Posterior cingulate gyrus (tissue), 11 donors: ENCODE measurements around the gene FGF14.
"Not testable (repeated sequence)": the region's sequence is repeated elsewhere in the genome, so short reads cannot be mapped to it uniquely, and the experiment has no call there.

ENCODE experiments used
- DNase-seq, 10 donors: peaks; one replicate each; pipeline versions ENCODE4 v3.0.0 to v3.0.0-alpha.2; 2020 to 2021; ENCODE audit warnings: mixed read lengths in 3 of 10
- intact Hi-C: fragments of 100-400 bp; cut with DNase I; formaldehyde crosslinking; loops from one replicate; pipeline ENCODE4 v1.15.1; 2023

The FGF14 gene

DNA sequence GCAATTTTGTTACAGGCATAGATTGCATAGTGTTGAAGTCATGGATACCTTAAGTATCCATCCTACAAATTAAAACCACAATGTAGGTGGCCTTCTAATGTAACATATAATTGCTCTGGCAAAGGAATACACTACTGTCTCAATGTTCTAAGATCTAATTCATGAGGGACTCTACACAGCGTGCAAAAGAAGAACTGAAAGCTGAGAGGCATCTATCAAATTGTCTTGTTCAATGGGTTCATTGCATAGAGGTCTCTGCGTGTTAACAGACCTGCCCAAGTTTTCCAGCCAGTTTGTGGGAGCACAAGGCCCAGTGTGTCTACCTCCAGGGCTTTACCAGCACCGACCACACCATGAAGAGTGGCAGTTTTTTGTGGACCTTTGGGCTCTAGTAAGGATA lies 498.0 kb downstream of the FGF14 start:
- intact Hi-C loops, result no loop called here
- DNase-seq, result no peak

DNA sequence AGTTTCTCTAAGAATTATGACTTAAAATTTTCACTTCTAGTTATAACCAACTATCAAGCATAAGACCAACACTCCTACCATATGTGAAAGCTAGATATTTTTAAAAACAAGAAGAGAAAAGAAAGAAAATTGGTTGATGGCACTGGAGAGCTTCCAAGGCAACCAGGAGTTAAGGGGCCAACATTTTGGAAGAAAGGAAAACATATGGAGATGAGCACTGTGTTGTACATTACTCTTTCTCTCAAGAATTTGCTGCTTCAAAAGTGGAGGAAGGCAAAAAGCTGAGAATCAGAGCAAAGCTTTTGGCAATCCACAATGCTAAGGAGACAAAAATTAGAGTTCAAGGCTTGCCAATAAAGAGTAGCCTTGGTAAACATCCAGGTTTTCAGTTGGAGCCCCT lies 503.2 kb downstream of the FGF14 start:
- no peak for DNase-seq
- intact Hi-C loops, result no loop called here

DNA sequence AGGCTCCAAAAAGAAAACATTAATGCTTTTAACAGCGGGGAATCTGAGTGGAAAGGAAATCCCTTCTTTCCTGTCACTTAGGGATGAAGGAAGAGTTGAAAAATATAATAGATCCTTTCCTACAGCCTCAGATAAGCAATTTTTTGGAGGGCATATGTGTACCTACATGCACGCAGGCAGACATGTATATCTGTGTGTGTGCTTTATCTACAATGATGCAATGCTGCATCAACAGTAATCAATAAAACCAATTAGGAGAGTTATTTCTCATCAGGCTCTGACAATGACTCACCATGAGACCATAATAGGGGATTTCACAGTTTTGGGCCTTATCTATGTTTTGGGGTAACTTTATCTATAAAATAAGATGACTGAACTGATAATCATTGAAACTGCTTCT lies 505.3 kb downstream of the FGF14 start:
- no peak for DNase-seq
- intact Hi-C loops, result no loop called here

DNA sequence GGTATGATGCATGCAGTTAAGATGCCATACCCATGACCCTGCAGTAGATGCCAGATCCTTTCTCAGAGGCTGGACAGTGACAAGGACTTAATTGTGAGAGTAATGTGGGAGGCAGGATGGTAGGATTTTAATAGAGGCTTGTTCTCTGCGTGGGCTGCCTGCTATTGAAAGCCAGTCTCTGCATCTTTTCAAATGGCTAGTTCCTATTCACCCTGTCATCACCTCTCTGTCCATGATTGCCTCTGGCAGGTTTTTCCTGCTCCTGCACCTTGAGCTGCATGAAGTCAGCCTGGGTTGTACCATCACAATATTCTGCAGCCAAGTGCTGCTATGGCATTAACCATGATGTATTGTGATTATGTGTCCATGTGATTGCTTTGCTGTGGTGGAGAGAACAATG lies 508.8 kb downstream of the FGF14 start:
- no peak for DNase-seq
- intact Hi-C loops, result no loop called here

DNA sequence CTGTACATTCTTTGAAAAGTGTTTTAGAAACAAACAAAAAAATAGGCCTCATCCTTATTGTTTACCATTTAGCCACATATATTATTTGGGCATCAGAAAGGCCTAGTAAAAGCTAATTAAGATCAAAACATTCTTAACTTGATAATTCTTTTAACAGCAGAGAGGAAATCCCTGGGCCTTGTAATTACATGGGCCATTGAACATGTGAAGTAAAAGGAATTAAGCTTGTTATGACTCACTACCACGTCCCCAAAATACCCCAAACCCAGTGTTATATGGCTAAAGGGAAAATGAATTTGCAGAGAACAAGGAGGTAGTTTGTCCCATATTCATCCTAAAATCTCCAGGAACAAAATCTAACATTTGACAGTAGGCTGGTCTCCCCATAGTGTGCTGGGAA lies 509.6 kb downstream of the FGF14 start:
- no peak for DNase-seq
- intact Hi-C loops, result no loop called here

DNA sequence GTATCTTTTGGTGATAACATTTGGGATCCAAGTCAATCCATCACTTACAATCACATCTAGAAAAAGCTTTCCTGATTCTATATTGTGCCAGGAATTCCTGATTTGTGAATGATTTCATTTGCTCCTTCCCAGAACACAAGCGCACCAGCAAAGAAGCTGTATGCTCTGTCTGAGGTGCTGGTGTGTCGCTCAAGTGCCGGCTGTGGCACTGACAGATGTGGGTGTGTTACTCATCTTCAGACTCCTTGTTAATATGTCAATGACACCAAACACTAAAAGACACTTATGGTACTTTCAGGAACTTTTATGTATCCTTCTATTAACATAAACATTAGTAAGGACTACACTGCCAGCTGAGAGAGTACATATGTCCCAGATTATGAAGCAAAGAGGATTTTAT lies 520.3 kb downstream of the FGF14 start:
- peak in 1 of 10 donors; percentile 47 for DNase-seq
- intact Hi-C loops, result no loop called here

GRCh38 chr13:101880581-101880980 lies 521.3 kb downstream of the FGF14 start:
- intact Hi-C loops, result no loop called here

GRCh38 chr13:101876951-101877350 lies 524.9 kb downstream of the FGF14 start:
- DNase-seq, result no peak
- intact Hi-C loops, result no loop called here

More at GRCh38 chr13:101880581-101880980, 521.3 kb downstream of the FGF14 start:
- DNase-seq, result no peak

DNA sequence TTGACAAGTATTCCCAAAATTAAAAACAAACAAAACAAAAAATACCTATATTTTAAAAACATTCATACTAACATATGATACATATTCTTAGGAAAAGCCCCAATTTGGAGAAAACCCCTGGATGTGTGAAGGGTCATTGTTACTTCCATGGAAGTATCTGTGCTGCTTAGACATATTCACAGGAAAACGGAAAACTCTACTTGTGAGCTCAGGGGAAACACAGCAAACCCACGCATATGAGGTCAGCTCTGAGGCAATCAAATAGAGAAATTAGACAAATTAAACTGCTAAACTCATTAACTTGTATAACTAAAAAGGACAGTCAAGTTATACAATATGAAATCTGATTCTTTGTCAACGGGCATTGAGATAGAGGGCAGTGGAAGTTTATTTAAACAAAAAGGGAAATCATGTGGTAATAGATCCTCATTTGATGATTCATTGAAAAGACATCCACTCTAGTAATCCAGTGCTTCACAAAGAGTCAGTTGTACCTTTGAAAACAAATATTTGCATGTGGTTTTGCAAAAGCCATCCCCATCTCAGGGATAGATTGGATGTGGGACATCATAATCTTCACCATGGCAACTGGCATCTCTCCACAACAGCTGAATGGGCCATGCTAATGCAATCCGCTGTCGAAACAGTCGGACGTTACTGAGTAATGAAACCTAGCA lies 526.0 kb downstream of the FGF14 start:
- intact Hi-C loops, result no loop called here

DNA sequence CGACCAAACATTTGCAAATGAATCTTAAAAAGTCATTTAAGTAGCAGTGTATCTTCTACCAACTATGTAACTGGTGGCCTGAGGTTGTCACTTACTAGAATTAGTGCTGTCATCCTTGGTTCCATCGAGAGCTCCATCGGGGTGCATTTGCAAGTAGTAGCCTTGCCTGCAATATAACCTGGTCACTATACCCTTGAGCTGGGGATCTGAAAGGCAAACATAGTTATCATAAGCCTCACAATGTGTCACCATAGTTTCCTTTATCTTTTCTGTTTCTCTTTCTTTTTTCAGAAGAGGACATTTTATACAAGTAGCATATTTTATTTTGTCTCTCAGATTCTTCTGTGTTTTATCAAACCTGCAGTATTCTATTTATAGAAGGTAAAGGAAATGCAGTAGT lies 526.8 kb downstream of the FGF14 start:
- no peak for DNase-seq
- intact Hi-C loops, result no loop called here

More for the DNA sequence above, 526.0 kb downstream of the FGF14 start:
- no peak for DNase-seq

DNA sequence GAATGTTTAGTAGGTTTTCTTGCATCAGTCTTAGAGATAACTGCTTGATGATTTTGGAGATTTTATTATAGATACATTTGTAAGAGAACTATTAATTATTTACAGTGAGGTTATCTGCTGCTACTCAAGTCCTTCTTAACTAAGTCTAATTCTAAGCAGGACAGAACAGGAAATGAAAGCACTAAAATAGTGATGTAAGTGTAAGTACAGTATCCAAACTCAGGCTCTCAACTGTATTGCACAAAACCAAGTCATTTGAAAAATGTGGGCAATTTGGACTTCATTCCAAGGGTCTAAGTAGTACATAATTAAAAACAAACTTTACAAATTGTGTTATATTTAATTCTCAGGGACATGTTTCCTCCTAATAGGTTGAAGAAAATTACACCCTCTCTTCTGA lies 532.3 kb downstream of the FGF14 start:
- DNase-seq, result no peak
- intact Hi-C loops, result no loop called here

DNA sequence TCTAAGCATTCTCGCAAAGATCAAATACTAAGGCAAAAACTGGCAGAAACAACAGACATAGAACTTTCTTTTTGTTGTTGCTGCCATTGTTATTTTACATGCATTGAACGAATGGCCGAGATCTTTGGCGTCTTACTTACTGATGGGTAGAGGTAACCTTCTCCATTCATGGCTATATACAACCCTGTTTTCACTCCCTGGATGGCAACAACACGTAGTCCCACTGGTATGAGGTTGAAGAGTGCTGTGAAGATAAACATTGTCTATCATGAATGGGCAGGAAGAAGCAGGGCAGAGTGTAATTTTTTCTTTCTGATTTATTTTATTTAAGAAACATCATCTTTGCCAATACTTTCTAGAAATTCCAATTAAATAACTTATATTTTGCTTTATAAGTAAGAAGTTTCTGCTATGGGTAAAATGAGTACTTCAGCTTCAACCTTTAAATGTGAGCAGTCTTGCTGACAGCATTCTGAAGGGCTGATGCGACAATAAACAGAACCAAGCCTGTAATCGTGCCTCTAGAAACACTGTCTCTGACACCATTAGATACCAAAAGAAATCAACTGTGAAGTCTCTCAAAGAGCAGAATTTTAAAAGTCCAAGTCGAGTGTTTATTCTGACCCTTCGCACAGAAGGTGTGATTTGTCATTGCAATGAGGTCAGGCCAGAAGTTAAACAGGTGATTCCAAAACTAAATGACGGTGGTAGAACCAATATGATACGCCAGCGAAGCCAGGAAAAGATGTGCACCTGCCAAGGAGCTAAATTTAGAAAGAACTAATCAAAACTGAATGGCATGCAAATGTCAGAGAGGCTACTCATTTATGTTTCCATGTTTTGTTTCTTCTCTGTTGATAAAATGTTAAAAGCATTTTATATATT lies 533.0 kb downstream of the FGF14 start:
- intact Hi-C loops, result no loop called here
- DNase-seq, result no peak

GRCh38 chr13:101866889-101867581 lies 534.8 kb downstream of the FGF14 start:
- DNase-seq, result no peak

DNA sequence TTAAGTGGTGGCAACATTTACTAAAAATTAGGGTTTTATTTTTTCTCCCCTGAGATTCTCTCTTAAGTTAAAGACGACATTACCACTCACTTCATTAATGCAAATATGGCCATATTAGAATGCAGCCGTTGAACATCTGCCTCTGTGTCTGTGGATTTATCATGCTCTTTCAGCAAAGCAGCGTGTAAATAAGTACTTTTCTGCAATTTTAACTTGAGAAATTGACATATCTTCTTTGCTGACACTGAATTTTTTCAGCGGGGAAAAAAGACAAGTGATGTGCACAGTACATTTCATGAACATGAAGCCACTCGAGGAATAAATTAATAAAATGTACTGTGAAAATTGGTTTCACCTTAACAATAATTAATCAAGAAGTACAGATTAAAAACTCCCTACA lies 543.0 kb downstream of the FGF14 start:
- no peak for DNase-seq
- intact Hi-C loops, result no loop called here

More at GRCh38 chr13:101866889-101867581, 534.8 kb downstream of the FGF14 start:
- intact Hi-C loops, result no loop called here

DNA sequence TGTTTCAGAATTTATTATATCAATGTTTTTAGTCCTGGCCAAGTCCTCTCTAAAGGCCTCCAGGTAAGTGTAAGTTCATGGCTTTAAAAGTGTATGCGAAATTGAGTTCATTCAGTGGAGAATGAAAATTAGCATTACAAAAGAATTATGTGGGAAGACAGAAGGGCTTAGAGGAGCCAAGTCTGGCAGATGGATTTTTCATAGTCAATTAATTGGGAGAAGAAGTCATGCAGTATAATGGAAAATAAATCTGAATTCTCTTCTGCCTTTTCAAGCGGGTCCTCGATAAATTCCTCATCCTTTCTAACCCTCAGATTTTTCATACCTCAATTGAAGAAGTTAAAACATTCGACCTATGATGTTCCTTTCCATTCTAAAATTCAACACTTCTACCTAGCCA lies 555.1 kb downstream of the FGF14 start:
- no peak for DNase-seq
- intact Hi-C loops, result no loop called here

- DNase-seq, result no peak
- intact Hi-C loops, result no loop called here
These were observed 555.6 kb downstream of the FGF14 start for GRCh38 chr13:101846249-101846648.

GRCh38 chr13:101845245-101846020 lies 556.4 kb downstream of the FGF14 start:
- intact Hi-C loops, result no loop called here
- no peak for DNase-seq

GRCh38 chr13:101841698-101842097 lies 560.1 kb downstream of the FGF14 start:
- DNase-seq, result no peak
- intact Hi-C loops, result no loop called here

DNA sequence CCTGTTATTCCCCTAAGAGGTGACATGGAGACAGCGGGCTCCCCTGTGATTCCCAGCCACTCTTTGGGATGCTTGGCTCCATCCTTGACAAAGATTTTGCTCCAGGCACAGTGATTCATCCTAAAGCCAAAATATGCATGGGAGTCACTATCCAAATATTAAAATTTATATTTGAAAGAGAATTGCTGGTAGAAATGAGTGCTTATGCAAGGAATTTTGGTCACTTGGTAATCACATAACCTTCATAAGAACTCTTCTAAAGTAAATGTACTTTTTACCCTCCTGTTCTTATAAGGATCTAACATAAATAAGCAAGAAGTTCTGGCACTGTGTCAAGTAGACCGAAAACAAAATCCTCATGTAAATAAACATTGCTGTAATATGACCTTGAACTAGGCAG lies 563.5 kb downstream of the FGF14 start:
- intact Hi-C loops, result no loop called here
- DNase-seq, result no peak

DNA sequence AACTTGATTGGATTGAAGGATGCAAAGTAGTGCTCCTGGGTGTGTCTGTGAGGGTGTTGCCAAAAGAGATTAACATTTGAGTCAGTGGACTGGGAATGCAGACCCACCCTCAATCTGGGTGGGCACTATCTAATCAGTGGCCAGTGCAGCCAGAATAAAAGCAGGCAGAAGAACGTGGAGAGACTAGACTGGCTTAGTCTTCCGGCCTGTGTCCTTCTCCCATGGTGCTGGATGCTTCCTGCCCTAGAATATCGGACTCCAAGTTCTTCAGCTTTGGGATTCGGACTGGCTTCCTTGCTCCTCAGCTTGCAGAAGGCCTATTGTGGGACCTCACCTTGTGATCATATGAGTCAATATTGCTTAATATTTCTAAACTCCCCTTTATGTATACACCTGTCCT lies 564.1 kb downstream of the FGF14 start:
- DNase-seq, intact Hi-C loops: not testable (repeated sequence)

GRCh38 chr13:101837288-101837687 lies 564.6 kb downstream of the FGF14 start:
- intact Hi-C loops, result no loop called here
- DNase-seq, result no peak
